Measurements from ENCODE around the gene PSMD11.

DNA sequence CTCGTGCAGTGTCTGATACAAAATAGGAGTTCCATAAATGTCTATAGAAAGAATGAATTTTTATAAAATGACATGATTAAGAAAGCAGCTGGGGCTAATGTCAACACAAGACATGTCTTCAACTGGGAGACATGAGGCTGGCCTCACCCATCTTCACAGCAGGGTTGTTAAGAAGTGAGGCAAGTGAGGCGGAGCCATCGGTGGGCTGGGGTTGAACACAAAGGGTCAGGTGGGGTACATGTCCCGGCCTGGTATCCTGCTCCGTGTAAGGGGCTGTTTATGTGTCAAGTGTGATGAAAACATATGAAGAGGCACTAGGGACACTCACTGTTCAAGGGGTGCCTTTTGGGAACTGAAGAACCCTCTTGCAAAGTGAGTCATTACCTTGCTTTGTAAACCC is 64.6 kb downstream of the PSMD11 start:
- TF ChIP-seq, protein P1, sequence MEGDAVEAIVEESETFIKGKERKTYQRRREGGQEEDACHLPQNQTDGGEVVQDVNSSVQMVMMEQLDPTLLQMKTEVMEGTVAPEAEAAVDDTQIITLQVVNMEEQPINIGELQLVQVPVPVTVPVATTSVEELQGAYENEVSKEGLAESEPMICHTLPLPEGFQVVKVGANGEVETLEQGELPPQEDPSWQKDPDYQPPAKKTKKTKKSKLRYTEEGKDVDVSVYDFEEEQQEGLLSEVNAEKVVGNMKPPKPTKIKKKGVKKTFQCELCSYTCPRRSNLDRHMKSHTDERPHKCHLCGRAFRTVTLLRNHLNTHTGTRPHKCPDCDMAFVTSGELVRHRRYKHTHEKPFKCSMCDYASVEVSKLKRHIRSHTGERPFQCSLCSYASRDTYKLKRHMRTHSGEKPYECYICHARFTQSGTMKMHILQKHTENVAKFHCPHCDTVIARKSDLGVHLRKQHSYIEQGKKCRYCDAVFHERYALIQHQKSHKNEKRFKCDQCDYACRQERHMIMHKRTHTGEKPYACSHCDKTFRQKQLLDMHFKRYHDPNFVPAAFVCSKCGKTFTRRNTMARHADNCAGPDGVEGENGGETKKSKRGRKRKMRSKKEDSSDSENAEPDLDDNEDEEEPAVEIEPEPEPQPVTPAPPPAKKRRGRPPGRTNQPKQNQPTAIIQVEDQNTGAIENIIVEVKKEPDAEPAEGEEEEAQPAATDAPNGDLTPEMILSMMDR (IDR thresholded peaks at IDR 0.05; ENCODE audit: insufficient read depth, low read depth, low read length) = no peak
- no peak for TF ChIP-seq EZH2 (IDR thresholded peaks at IDR 0.05; ENCODE audit: insufficient read depth, low read length)
